Naive thymus-derived CD4-positive, alpha-beta T cell (primary cell): ENCODE data around the gene GDPD5. TPM values are rescaled to one million over a fixed set of nuclear protein-coding genes. Genes with fewer than 3 reads are reported as not detected.
A peak's percentile ranks its signal among the peaks of the same experiment; 100 is the strongest.

Source experiments
- ATAC-seq: fragments of 150-1000 bp; cut with Tn5 transposase; 2 replicates; pipeline ENCODE4 v1.10.0; 2021; ENCODE audit warnings: mild to moderate bottlenecking, moderate library complexity
- CTCF ChIA-PET: fragments of 350-600 bp; sonication (Branson Sonifier 250); formaldehyde crosslinking; loops from one replicate; lab custom pipeline; 2021; ENCODE audit warnings: antibody characterized with exemption; lab: Charles Lee
- POLR2A ChIA-PET: fragments of 350-600 bp; sonication (Branson Sonifier 250); formaldehyde crosslinking; loops from one replicate; lab custom pipeline; 2021; ENCODE audit warnings: antibody characterized with exemption, inconsistent platforms; lab: Charles Lee
- DNase-seq, 9 donors: peaks; one replicate each; pipeline versions ENCODE4 v3.0.0 to v3.0.0-alpha.2; 2020 to 2022; ENCODE audit warnings: mixed read lengths in 1 of 9
- H3K27ac ChIP-seq: one replicate; pipeline ENCODE4 v1.7.0; 2013; ENCODE audit warnings: mild to moderate bottlenecking, low read depth, low read length, moderate library complexity
- H3K27me3 ChIP-seq, 2 donors: one replicate each; pipeline ENCODE4 v1.7.0; 2013; ENCODE audit warnings: low read length in 2 of 2, mild to moderate bottlenecking in 2 of 2, moderate library complexity in 2 of 2; ENCODE audit not compliant: control insufficient read depth in 2 of 2, insufficient read depth in 2 of 2
- H3K36me3 ChIP-seq, 3 experiments: 1 replicate in 2 of 3; 2 replicates in 1 of 3; pipeline ENCODE4 v1.7.0; 2013; ENCODE audit warnings: low read length in 3 of 3, mild to moderate bottlenecking in 3 of 3, moderate library complexity in 1 of 3; ENCODE audit not compliant: insufficient read depth in 3 of 3, control insufficient read depth in 2 of 3
- H3K4me1 ChIP-seq, 2 donors: one replicate each; pipeline ENCODE4 v1.7.0; 2013; ENCODE audit warnings: low read length in 2 of 2, mild to moderate bottlenecking in 2 of 2, moderate library complexity in 1 of 2; ENCODE audit not compliant: control insufficient read depth in 2 of 2, insufficient read depth in 2 of 2
- H3K4me3 ChIP-seq: 2 replicates; pipeline ENCODE4 v1.7.0; 2013; ENCODE audit warnings: mild to moderate bottlenecking, low read length
- H3K9me3 ChIP-seq, 3 experiments: 1 replicate in 2 of 3; 2 replicates in 1 of 3; pipeline ENCODE4 v1.7.0; 2013; ENCODE audit warnings: low read length in 3 of 3; ENCODE audit not compliant: control insufficient read depth in 2 of 3
- H3K27ac Mint-ChIP-seq, 9 donors: one replicate each; pipeline ENCODE4 v1.8.0; 2020 to 2022; ENCODE audit warnings: mixed read lengths in 9 of 9, mild to moderate bottlenecking in 8 of 9, moderate library complexity in 5 of 9, inconsistent platforms in 2 of 9
- H3K27me3 Mint-ChIP-seq, 5 donors: one replicate each; pipeline ENCODE4 v1.8.0; 2021 to 2022; ENCODE audit warnings: mixed read lengths in 5 of 5, mild to moderate bottlenecking in 1 of 5
- H3K36me3 Mint-ChIP-seq, 5 donors: one replicate each; pipeline ENCODE4 v1.8.0; 2020 to 2022; ENCODE audit warnings: mixed read lengths in 5 of 5, mild to moderate bottlenecking in 3 of 5, inconsistent platforms in 1 of 5
- H3K4me1 Mint-ChIP-seq, 7 donors: one replicate each; pipeline ENCODE4 v1.8.0; 2020 to 2022; ENCODE audit warnings: mixed read lengths in 7 of 7, mild to moderate bottlenecking in 3 of 7, inconsistent platforms in 1 of 7
- H3K4me3 Mint-ChIP-seq, 10 donors: one replicate each; pipeline ENCODE4 v1.8.0; 2020 to 2022; ENCODE audit warnings: mild to moderate bottlenecking in 10 of 10, mixed read lengths in 10 of 10, moderate library complexity in 6 of 10, inconsistent platforms in 2 of 10
- H3K9me3 Mint-ChIP-seq, 11 donors: one replicate each; pipeline ENCODE4 v1.8.0; 2020 to 2022; ENCODE audit warnings: mixed read lengths in 11 of 11, mild to moderate bottlenecking in 4 of 11, inconsistent platforms in 1 of 11, moderate library complexity in 1 of 11
- intact Hi-C, 2 donors: fragments of 100-400 bp; cut with micrococcal nuclease; formaldehyde crosslinking; loops; one replicate each; pipeline ENCODE4 v1.15.1; 2023
- polyA plus RNA-seq, 2 donors: library from polyadenylated mRNA; unstranded; fragments of 300-500 nt; fragmentation: Illumina TruSeq; gene quantifications; one replicate each; pipeline ENCODE4 v1.2.3, GENCODE V29; 2021
- total RNA-seq, 6 experiments: library from RNA in 5 of 6; stranded (reverse) in 5 of 6; gene quantifications; 1 replicate in 5 of 6; 2 replicates in 1 of 6; pipeline ENCODE4 v1.2.3 and lab custom pipeline; 2021 to 2026

Gene GDPD5
- total and polyA plus RNA-seq, 7 experiments from 2014 or later = 3.9 to 50.3 (median 21.1) TPM

DNA sequence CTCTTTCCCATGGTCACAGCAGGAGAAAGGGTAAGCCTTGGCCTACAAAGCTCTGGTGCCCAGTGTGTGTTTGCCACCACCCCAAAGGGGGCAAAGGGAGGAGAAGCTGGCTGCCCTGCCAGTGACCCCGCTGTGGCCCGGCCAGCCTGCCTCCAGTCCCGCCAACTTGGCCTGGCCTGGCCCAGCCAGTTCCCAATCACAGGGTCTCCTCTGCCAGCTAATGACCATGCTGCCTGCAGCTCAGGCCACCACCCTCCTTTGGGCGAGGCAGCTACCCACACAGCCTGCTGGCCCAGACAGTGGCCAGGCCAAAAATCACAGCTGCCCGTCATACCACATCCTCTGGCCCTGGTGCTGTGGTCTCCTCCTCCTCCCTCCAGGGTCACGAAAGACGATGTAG is 5.1 kb downstream of the GDPD5 start:
- Histone ChIP-seq H3K27ac (no peak overlapping the region), H3K27me3 (no peaks in the 10 kb centered on the region), H3K36me3 (no peaks in the 10 kb centered on the region), H3K4me3 (no peak overlapping the region), H3K4me1 (peaks cover 0 to 20% of the 10 kb centered on the region in 2 donors), H3K9me3 (no peaks in the 10 kb centered on the region)
- CTCF ChIA-PET = interaction anchor here (0.6 to 2.4 kb wide), 3 partner anchors 10 to 77 kb away, joined by 3 to 7 read pairs (median 4); no protein-coding TSS in a partner anchor
- no peak for DNase-seq
- Mint-ChIP-seq H3K4me3 (no peak overlapping the region), H3K27me3 (peaks cover 0 to 14% (median 0%) of the 10 kb centered on the region in 5 donors), H3K36me3 (peaks cover 0 to 4% (median 0%) of the 10 kb centered on the region in 5 donors), H3K9me3 (no peaks in the 10 kb centered on the region), H3K27ac (peak overlapping the region in 1 of 9 donors; percentile 31), H3K4me1 (peaks cover 11 to 40% (median 20%) of the 10 kb centered on the region in 7 donors)
- no peak for ATAC-seq
- POLR2A ChIA-PET = interaction anchor here (0.6 kb wide), 1 partner anchor 82 kb away, joined by 3 read pairs; no protein-coding TSS in a partner anchor
- intact Hi-C loops = no loop called here

DNA sequence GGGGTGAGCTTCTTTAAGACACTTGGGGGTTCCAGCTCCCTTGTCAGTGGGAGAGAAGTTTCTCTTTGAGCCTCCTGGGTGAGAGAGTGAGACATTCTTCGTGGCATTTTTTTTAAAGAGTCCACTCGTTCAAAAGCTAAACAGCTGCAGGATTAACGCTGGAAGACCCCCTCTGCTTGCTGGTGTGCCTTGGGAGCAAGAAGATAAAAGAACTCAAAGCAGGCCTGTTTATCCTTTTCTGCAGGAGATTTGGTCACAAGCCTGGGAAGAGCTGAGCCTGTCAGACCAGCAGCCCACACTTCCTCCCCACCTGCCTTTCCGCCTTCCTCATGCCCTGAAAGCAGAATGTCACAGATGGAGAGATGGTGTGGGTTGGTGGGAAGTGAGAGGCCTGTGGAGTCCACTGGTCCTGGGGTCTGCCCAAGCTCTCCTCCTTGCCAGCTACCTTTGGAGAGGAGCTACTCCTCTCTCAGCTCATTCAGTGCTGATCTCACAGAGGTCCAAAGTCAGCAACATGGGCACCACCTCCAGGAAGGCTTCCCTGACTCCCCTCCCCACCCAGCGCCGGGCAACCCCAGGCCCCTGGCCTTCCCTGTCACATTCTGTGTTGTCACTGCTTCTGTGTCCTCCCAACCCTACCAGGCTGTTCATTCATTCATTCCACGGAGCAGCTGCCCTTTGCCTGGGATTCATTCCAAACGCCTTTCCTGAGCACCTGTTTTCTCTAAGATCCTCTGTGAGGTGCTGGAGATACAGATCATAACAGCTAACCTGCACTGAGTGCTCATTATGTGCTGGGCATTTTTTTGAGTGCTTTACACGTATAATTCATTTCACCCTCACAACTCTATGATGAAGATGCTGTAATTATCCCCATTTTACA is 6.7 kb downstream of the GDPD5 start:
- Histone ChIP-seq H3K27me3 (no peaks in the 10 kb centered on the region), H3K27ac (no peak overlapping the region), H3K4me3 (no peak overlapping the region), H3K36me3 (no peaks in the 10 kb centered on the region), H3K4me1 (peaks cover 0 to 16% of the 10 kb centered on the region in 2 donors), H3K9me3 (no peaks in the 10 kb centered on the region)
- ATAC-seq (no peak), DNase-seq (no peak)
- H3K4me3 Mint-ChIP-seq = no peak overlapping the region
- intact Hi-C loops = no loop called here
- peak overlapping the region in 2 of 9 donors; percentile 26 to 51 for H3K27ac Mint-ChIP-seq
- peaks cover 0 to 4% (median 0%) of the 10 kb centered on the region in 5 donors for H3K36me3 Mint-ChIP-seq
- peaks cover 0 to 7% (median 0%) of the 10 kb centered on the region in 5 donors for H3K27me3 Mint-ChIP-seq
- H3K9me3 Mint-ChIP-seq = no peaks in the 10 kb centered on the region
- peaks cover 2 to 35% (median 21%) of the 10 kb centered on the region in 7 donors for H3K4me1 Mint-ChIP-seq
- ChIA-PET CTCF (interaction anchor here (0.7 to 2.4 kb wide), 4 partner anchors 11 to 75 kb away, joined by 3 to 7 read pairs (median 4); no protein-coding TSS in a partner anchor), POLR2A (interaction anchor here (0.6 kb wide), 1 partner anchor 29 kb away, joined by 3 read pairs; no protein-coding TSS in a partner anchor)

DNA sequence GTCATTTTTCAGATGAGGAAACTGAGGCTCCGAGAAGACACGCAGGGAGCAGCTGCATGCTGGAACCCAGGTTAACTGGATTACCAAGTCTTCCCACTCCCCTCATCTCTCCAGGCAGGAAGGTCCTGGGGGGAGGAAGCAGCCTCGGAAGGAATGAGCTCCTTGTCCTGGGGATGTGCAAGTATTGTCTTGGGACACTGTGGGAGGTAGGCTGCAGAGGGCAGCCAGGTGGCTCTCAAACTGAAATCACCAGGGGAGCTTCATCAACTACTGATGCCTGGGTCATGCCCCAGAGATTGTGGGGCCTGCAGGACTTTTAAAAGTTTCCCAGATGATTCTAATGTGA is 7.6 kb downstream of the GDPD5 start:
- POLR2A ChIA-PET = no interaction called here
- H3K4me3 Mint-ChIP-seq = no peak overlapping the region
- peaks cover 0 to 27% (median 16%) of the 10 kb centered on the region in 7 donors for H3K4me1 Mint-ChIP-seq
- no peak for DNase-seq
- CTCF ChIA-PET = interaction anchor here (0.9 to 2.4 kb wide), 3 partner anchors 10 to 74 kb away, joined by 3 to 7 read pairs (median 5); no protein-coding TSS in a partner anchor
- H3K27ac Mint-ChIP-seq = no peak overlapping the region
- Histone ChIP-seq H3K4me3 (no peak overlapping the region), H3K27me3 (no peaks in the 10 kb centered on the region), H3K4me1 (peaks cover 0 to 8% of the 10 kb centered on the region in 2 donors), H3K27ac (no peak overlapping the region), H3K9me3 (no peaks in the 10 kb centered on the region), H3K36me3 (no peaks in the 10 kb centered on the region)
- H3K36me3 Mint-ChIP-seq = peaks cover 0 to 4% (median 0%) of the 10 kb centered on the region in 5 donors
- no peaks in the 10 kb centered on the region for H3K9me3 Mint-ChIP-seq
- no peak for ATAC-seq
- peaks cover 0 to 2% (median 0%) of the 10 kb centered on the region in 5 donors for H3K27me3 Mint-ChIP-seq
- intact Hi-C loops = no loop called here

DNA sequence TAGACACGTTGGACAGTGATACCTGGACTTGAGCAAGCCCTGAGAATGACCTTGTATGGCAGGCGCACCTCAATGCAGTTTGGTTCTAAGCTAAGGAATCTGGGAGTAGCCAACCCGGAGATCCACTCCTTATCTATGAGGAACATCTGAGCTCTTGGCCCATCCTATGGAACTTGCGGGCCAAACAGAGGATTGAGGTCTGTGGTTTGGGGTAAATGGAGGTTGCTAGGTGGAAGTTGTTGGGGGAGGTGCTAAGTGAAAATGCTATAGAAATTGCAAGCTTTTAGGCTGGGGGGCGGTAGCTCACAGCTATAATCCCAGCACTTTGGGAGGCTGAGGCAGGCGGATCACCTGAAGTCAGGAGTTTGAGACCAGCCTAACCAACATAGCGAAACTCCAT is 8.9 kb downstream of the GDPD5 start:
- Mint-ChIP-seq H3K27me3 (peaks cover 0 to 3% (median 0%) of the 10 kb centered on the region in 5 donors), H3K36me3 (peaks cover 0 to 4% (median 0%) of the 10 kb centered on the region in 5 donors), H3K4me1 (peaks cover 0 to 26% (median 16%) of the 10 kb centered on the region in 7 donors), H3K9me3 (peaks cover 0 to 3% (median 0%) of the 10 kb centered on the region in 11 donors), H3K4me3 (peak overlapping the region in 1 of 10 donors; percentile 2), H3K27ac (no peak overlapping the region)
- DNase-seq (no peak), ATAC-seq (no peak)
- H3K4me3 ChIP-seq = no peak overlapping the region
- no peaks in the 10 kb centered on the region for H3K27me3 ChIP-seq
- peaks cover 0 to 7% of the 10 kb centered on the region in 2 donors for H3K4me1 ChIP-seq
- intact Hi-C loops = no loop called here
- POLR2A ChIA-PET = no interaction called here
- no peaks in the 10 kb centered on the region for H3K9me3 ChIP-seq
- CTCF ChIA-PET = interaction anchor here (0.9 kb wide), 1 partner anchor 72 kb away, joined by 3 read pairs; no protein-coding TSS in a partner anchor
- H3K36me3 ChIP-seq = no peaks in the 10 kb centered on the region
- no peak overlapping the region for H3K27ac ChIP-seq

DNA sequence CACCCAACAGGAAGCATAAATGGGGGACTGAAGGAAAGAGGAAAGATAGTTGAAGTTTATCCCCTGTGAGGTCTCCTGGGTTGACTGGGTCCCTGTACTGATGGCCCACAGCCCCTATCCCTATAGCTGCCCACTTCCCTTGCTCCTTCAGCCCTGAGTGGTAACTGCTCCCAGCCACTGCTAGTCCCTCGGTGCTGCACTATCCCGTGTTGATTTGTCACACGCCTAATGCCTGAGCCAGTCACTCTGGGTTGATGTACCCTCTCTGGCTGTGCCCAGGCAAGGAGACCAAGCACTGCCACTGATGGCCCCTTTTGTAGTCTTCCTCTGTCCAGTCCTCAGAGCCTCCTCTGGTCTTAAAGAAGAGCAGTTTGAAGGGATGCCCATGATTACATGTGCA is 9.6 kb downstream of the GDPD5 start:
- Histone ChIP-seq H3K27me3 (no peaks in the 10 kb centered on the region), H3K27ac (no peak overlapping the region), H3K36me3 (no peaks in the 10 kb centered on the region), H3K4me1 (peaks cover 0 to 7% of the 10 kb centered on the region in 2 donors), H3K4me3 (no peak overlapping the region), H3K9me3 (no peaks in the 10 kb centered on the region)
- CTCF ChIA-PET = no interaction called here
- no peak for DNase-seq
- H3K4me3 Mint-ChIP-seq = no peak overlapping the region
- peaks cover 0 to 3% (median 0%) of the 10 kb centered on the region in 5 donors for H3K27me3 Mint-ChIP-seq
- H3K9me3 Mint-ChIP-seq = peaks cover 0 to 3% (median 0%) of the 10 kb centered on the region in 11 donors
- no peak for ATAC-seq
- peaks cover 0 to 4% (median 0%) of the 10 kb centered on the region in 5 donors for H3K36me3 Mint-ChIP-seq
- intact Hi-C loops = no loop called here
- H3K27ac Mint-ChIP-seq = no peak overlapping the region
- POLR2A ChIA-PET = no interaction called here
- peaks cover 0 to 26% (median 16%) of the 10 kb centered on the region in 7 donors for H3K4me1 Mint-ChIP-seq

DNA sequence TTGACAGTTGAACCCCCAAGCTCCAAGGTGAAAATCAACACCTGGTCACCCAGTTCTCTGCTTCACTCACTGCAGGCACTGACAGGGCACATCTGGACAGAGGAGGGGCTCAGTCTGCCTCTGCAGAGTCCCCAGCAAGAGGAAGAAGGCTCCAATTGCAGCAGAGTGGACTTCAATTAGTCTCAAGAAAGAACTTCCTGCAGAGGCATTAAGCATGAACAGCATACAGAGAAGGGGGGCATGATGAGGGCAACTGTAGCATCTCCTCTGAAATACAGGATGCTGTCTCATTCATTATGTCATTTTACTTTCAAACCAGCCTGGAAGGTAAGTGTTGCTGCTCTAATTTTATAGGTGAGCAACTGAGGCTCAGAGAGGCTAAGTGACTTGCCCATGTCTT is 11.1 kb downstream of the GDPD5 start:
- Histone ChIP-seq H3K9me3 (no peaks in the 10 kb centered on the region), H3K4me1 (peaks cover 0 to 11% of the 10 kb centered on the region in 2 donors), H3K36me3 (no peaks in the 10 kb centered on the region), H3K27ac (no peak overlapping the region), H3K27me3 (no peaks in the 10 kb centered on the region), H3K4me3 (no peak overlapping the region)
- DNase-seq (no peak), ATAC-seq (no peak)
- Mint-ChIP-seq H3K27ac (no peak overlapping the region), H3K9me3 (peaks cover 0 to 3% (median 0%) of the 10 kb centered on the region in 11 donors), H3K4me1 (peaks cover 0 to 26% (median 14%) of the 10 kb centered on the region in 7 donors), H3K36me3 (peaks cover 0 to 4% (median 0%) of the 10 kb centered on the region in 5 donors), H3K4me3 (no peak overlapping the region), H3K27me3 (peaks cover 0 to 3% (median 0%) of the 10 kb centered on the region in 5 donors)
- intact Hi-C loops = no loop called here
- ChIA-PET CTCF (no interaction called here), POLR2A (no interaction called here)
